ENCODE results near the gene GNG7. TPM values are rescaled to one million over a fixed set of nuclear protein-coding genes. Genes with fewer than 3 reads are reported as not detected.

Gene GNG7
- total RNA-seq, 2 donors from 2014 or later: 5.7 to 12.9 TPM

DNA sequence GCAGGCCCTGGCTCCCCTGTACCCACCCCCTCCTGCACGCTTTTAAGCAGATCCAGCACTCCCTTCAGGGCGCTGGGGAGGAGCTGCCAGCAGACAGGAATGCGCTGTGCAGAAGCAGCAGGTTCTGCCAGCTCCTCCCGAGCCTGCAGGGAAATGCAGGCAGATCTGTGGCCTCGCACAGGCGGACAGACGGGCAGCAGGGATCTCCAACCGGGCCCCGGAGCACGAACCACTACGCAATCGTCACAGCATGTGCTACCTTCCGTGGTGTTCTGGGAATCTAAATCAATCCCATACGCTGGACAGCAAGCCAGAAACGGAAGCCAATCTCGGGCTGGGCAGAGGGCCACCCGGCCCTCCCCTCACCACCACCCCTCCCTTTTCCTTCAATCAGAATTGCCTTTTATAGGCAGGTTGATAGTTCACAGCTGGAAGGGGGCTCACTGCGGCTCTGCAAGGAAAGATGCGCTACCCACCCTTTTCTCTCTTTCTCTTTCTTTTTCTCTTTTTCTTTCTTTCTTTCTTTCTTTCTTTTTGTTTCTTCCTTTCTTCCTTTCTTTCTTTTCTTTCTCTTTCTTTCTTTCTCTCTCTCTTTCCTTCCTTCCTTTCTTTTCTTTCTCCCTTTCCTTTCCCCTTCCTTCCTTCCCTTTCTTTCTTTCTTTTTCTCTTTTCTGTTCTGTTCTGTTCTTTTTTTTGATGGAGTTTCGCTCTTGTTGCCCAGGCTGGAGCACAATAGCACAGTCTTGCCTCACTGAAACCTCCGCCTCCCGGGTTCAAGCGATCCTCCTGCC is 99.9 kb downstream of the GNG7 start:
- no peaks in the 10 kb centered on the region for H3K9me3 ChIP-seq
- H3K27ac ChIP-seq: peak overlapping the region; percentile 26 to 85 (median 68)
- H3K4me1 ChIP-seq: peaks cover 28% of the 10 kb centered on the region
- peak; percentile 85 to 94 (median 86) for DNase-seq
- H3K27me3 ChIP-seq: no peaks in the 10 kb centered on the region
- TF ChIP-seq POLR2A (IDR thresholded peaks at IDR 0.05): peak in 2 of 3 donors; percentile 59 to 74
- TF ChIP-seq, protein P1, sequence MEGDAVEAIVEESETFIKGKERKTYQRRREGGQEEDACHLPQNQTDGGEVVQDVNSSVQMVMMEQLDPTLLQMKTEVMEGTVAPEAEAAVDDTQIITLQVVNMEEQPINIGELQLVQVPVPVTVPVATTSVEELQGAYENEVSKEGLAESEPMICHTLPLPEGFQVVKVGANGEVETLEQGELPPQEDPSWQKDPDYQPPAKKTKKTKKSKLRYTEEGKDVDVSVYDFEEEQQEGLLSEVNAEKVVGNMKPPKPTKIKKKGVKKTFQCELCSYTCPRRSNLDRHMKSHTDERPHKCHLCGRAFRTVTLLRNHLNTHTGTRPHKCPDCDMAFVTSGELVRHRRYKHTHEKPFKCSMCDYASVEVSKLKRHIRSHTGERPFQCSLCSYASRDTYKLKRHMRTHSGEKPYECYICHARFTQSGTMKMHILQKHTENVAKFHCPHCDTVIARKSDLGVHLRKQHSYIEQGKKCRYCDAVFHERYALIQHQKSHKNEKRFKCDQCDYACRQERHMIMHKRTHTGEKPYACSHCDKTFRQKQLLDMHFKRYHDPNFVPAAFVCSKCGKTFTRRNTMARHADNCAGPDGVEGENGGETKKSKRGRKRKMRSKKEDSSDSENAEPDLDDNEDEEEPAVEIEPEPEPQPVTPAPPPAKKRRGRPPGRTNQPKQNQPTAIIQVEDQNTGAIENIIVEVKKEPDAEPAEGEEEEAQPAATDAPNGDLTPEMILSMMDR (IDR thresholded peaks at IDR 0.05): peak in 1 of 7 experiments; percentile 20
- intact Hi-C loops (cut with DNase I): no loop called here
- WGBS, 2 donors: 26 to 33% methylated on average over 18 to 23 of the region's 23 CpGs
- ATAC-seq: peak; percentile 88
- H3K36me3 ChIP-seq (replicated peaks in 1 of 2; ENCODE audit: insufficient read depth in 1 of 2, low read depth in 2 of 2): no peaks in the 10 kb centered on the region
- no peak overlapping the region for H3K4me3 ChIP-seq

DNA sequence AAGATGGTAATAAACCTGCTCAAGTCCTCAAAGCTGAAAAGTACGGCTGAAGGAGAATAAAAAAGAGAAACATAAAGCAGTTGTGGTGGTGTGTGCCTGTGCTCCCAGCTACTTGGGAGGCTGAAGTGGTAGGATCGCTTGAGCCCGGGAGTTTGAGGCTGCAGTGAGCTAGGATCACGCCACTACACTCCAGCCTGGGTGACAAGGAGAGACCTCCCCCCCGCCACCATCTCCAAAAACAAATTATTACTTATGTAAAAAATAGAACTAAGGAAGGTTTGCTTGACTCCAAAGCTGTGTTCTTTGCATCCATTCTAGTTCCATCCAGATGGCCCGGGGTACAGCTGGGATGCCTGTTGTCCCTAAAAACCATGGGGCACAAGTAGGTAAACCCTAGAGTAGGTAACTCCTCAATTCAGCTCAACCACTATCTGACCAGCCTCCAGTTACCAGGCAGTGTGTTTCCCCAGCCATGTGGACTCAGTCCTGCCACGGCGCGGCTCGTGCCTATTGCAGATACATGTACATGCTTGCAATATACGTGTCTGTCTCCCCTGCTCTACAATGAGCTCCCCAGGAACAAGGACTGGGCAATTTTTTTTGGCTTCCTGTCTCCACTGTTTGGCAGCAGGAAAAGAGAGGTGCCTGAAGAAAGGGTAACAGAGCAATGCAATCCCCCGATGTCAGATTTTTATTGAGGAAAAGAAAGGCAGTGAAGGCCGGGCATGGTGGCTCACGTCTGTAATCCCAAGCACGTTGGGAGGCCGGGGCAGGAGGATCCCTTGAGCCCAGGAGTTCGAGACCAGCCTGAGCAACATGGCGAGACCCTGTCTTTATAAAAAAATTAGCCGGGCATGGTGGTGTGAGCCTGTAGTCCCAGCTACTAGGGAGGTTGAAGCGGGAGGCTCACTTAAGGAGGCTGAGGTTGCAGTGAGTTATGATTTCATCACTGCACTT is 101.3 kb downstream of the GNG7 start:
- H3K27ac ChIP-seq: peak overlapping the region in 2 of 4 donors; percentile 79 to 85
- WGBS, 2 donors: 89 to 92% methylated on average over 20 of the region's 20 CpGs

DNA sequence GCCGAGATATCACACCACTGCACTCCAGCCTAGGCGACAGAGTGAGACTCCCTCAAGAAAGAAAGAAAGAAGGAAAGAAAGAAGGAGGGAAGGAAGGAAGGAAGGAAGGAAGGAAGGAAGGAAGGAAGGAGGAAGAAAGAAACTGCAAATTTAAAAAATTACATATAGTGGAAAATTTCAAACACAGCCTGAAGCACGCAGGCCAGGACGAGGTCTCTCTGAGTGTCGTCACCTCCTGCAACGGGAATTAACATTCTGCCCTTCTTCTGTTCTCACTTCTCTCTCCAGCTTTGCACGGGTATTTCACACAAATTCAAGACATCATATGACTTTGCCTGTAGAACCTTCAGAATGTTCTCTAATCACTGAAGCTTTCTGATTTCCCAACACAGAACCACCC is 108.2 kb downstream of the GNG7 start:
- intact Hi-C loops (cut with DNase I): no loop called here
- Histone ChIP-seq H3K4me1 (peaks cover 24% of the 10 kb centered on the region), H3K36me3 (replicated peaks in 1 of 2; ENCODE audit: insufficient read depth in 1 of 2, low read depth in 2 of 2) (no peaks in the 10 kb centered on the region), H3K4me3 (no peak overlapping the region), H3K27me3 (no peaks in the 10 kb centered on the region), H3K9me3 (no peaks in the 10 kb centered on the region), H3K27ac (no peak overlapping the region)
- no peak for DNase-seq
- ATAC-seq: no peak
- TF ChIP-seq POLR2A (IDR thresholded peaks at IDR 0.05): no peak
- 71 to 86% methylated on average over 7 of the region's 7 CpGs for WGBS, 2 donors

More for the DNA sequence above, 101.3 kb downstream of the GNG7 start:
- peak in 1 of 4 donors; percentile 1 for DNase-seq
- H3K36me3 ChIP-seq (replicated peaks in 1 of 2; ENCODE audit: insufficient read depth in 1 of 2, low read depth in 2 of 2): no peaks in the 10 kb centered on the region
- H3K4me1 ChIP-seq: peaks cover 28% of the 10 kb centered on the region
- H3K9me3 ChIP-seq: no peaks in the 10 kb centered on the region
- intact Hi-C loops (cut with DNase I): no loop called here
- H3K27me3 ChIP-seq: no peaks in the 10 kb centered on the region
- TF ChIP-seq POLR2A (IDR thresholded peaks at IDR 0.05): no peak
- TF ChIP-seq, protein P1 (IDR thresholded peaks at IDR 0.05): no peak
- no peak overlapping the region for H3K4me3 ChIP-seq
- ATAC-seq: no peak

GRCh38 chr19:2592824-2593223 is 109.7 kb downstream of the GNG7 start:
- WGBS, 2 donors: 75 to 82% methylated on average over 4 of the region's 4 CpGs
- peaks cover 36% of the 10 kb centered on the region for H3K4me1 ChIP-seq
- no peak for TF ChIP-seq POLR2A (IDR thresholded peaks at IDR 0.05)
- TF ChIP-seq, protein P1 (IDR thresholded peaks at IDR 0.05): no peak
- H3K27ac ChIP-seq: no peak overlapping the region
- no peak overlapping the region for H3K4me3 ChIP-seq
- no peak for ATAC-seq
- H3K27me3 ChIP-seq: no peaks in the 10 kb centered on the region
- no peak for DNase-seq
- H3K36me3 ChIP-seq (replicated peaks in 1 of 2; ENCODE audit: insufficient read depth in 1 of 2, low read depth in 2 of 2): no peaks in the 10 kb centered on the region
- no peaks in the 10 kb centered on the region for H3K9me3 ChIP-seq
- intact Hi-C loops (cut with DNase I): no loop called here
